WTC11 (cell line): Measurements from ENCODE around the gene WDR49. TPM values are rescaled to one million over a fixed set of nuclear protein-coding genes. Genes with fewer than 3 reads are reported as not detected.

ENCODE experiments used
- ATAC-seq: fragments of 200-7000 bp; cut with Tn5 transposase; 2 replicates; pipeline ENCODE4 v1.10.0; 2021; ENCODE audit warnings: mild to moderate bottlenecking, moderate library complexity
- CTCF ChIA-PET: fragments of 300-600 bp; sonication (Branson Sonifier 250); formaldehyde crosslinking; loops from one replicate; lab custom pipeline; 2021; ENCODE audit warnings: antibody characterized with exemption; lab: Charles Lee
- POLR2A ChIA-PET: fragments of 350-600 bp; sonication (Branson Sonifier 250); formaldehyde crosslinking; loops from one replicate; lab custom pipeline; 2021; ENCODE audit warnings: antibody characterized with exemption; lab: Charles Lee
- DNase-seq: peaks from one replicate; pipeline ENCODE4 v3.0.0; 2021; ENCODE audit warnings: low spot score
- H3K27ac Mint-ChIP-seq: 2 replicates; pipeline ENCODE4 v1.8.0; 2021; ENCODE audit warnings: mixed read lengths
- H3K27me3 Mint-ChIP-seq: 2 replicates; pipeline ENCODE4 v1.8.0; 2021; ENCODE audit warnings: low read depth, mild to moderate bottlenecking, moderate library complexity, mixed read lengths
- H3K36me3 Mint-ChIP-seq: 2 replicates; pipeline ENCODE4 v1.8.0; 2021; ENCODE audit warnings: mixed read lengths
- H3K4me1 Mint-ChIP-seq: 2 replicates; pipeline ENCODE4 v1.8.0; 2022; ENCODE audit warnings: mixed read lengths
- H3K4me3 Mint-ChIP-seq: 2 replicates; pipeline ENCODE4 v1.8.0; 2021; ENCODE audit warnings: mild to moderate bottlenecking, moderate library complexity, mixed read lengths
- H3K9me3 Mint-ChIP-seq: 2 replicates; pipeline ENCODE4 v1.8.0; 2021; ENCODE audit warnings: mixed read lengths
- CREM ChIP-seq: sonication (generic); formaldehyde crosslinking; IDR thresholded peaks from 2 replicates; pipeline ENCODE4 v1.8.1; 2022; ENCODE audit warnings: mild to moderate bottlenecking, missing genetic modification reagents, moderate library complexity
- MYBL2 ChIP-seq: sonication (generic); formaldehyde crosslinking; IDR thresholded peaks from 2 replicates; pipeline ENCODE4 v1.8.1; 2023; ENCODE audit warnings: mild to moderate bottlenecking, moderate library complexity, missing genetic modification reagents
- NR2C2 ChIP-seq: sonication (generic); formaldehyde crosslinking; IDR thresholded peaks from 2 replicates; pipeline ENCODE4 v1.8.0; 2022; ENCODE audit warnings: mild to moderate bottlenecking, missing genetic modification reagents
- OVOL2 ChIP-seq: fragments of 250-450 bp; sonication (Bioruptor Pico); IDR thresholded peaks from 2 replicates; pipeline ENCODE4 v1.9.0; 2021; ENCODE audit warnings: mild to moderate bottlenecking, borderline replicate concordance
- SP1 ChIP-seq: sonication (generic); formaldehyde crosslinking; conservative IDR thresholded peaks from 2 replicates; pipeline ENCODE4 v1.8.1; 2022; ENCODE audit warnings: missing genetic modification reagents
- TEAD1 ChIP-seq: sonication (generic); formaldehyde crosslinking; IDR thresholded peaks from 2 replicates; pipeline ENCODE4 v1.8.0; 2022; ENCODE audit warnings: mild to moderate bottlenecking, missing genetic modification reagents
- TEAD4 ChIP-seq: sonication (generic); formaldehyde crosslinking; IDR thresholded peaks from 2 replicates; pipeline ENCODE4 v1.8.0; 2022; ENCODE audit warnings: mild to moderate bottlenecking, missing genetic modification reagents
- ZNF425 ChIP-seq: fragments of 250-450 bp; sonication (Bioruptor Pico); conservative IDR thresholded peaks from 2 replicates; pipeline ENCODE4 v1.9.0; 2021; ENCODE audit warnings: mild to moderate bottlenecking
- ZNF671 ChIP-seq: fragments of 250-450 bp; sonication (Bioruptor Pico); IDR thresholded peaks from 2 replicates; pipeline ENCODE4 v1.8.0; 2021; ENCODE audit warnings: mild to moderate bottlenecking
- total RNA-seq: library from RNA; stranded (reverse); gene quantifications from 3 replicates; pipeline ENCODE4 v1.2.3, GENCODE V29; 2021
- TF ChIP-seq, protein P1 (sequence below): fragments of 250-450 bp; sonication (Bioruptor Pico); IDR thresholded peaks from 2 replicates; pipeline ENCODE4 v1.9.0; 2021; ENCODE audit warnings: mild to moderate bottlenecking
- TF ChIP-seq, protein P2 (sequence below): sonication (generic); formaldehyde crosslinking; IDR thresholded peaks from 2 replicates; pipeline ENCODE4 v1.8.0; 2023; ENCODE audit warnings: missing genetic modification reagents, mild to moderate bottlenecking, borderline replicate concordance
- TF ChIP-seq, protein P3 (sequence below): fragments of 200-600 bp; IDR thresholded peaks from 2 replicates; pipeline ENCODE4 v1.8.0; 2022; ENCODE audit warnings: antibody characterized with exemption
- TF ChIP-seq, protein P4 (sequence below): sonication (generic); formaldehyde crosslinking; IDR thresholded peaks from 2 replicates; pipeline ENCODE4 v1.8.0; 2022; ENCODE audit warnings: mild to moderate bottlenecking, missing genetic modification reagents
- TF ChIP-seq, protein P5 (sequence below): fragments of 250-450 bp; sonication (Bioruptor Pico); IDR thresholded peaks from 2 replicates; pipeline ENCODE4 v1.9.0; 2021; ENCODE audit warnings: mild to moderate bottlenecking

The WDR49 gene
- total RNA-seq, 1 experiment from 2014 or later = 0.92 TPM

- POLR2A ChIA-PET = no interaction called here
- peaks cover 51% of the 10 kb centered on the region for H3K9me3 Mint-ChIP-seq
- H3K4me1 Mint-ChIP-seq = peaks cover 7% of the 10 kb centered on the region; the same call in 1 of the 2 replicates
- no peak for ATAC-seq
- H3K27me3 Mint-ChIP-seq = no peaks in the 10 kb centered on the region
- H3K36me3 Mint-ChIP-seq = peaks cover 60% of the 10 kb centered on the region
- TF ChIP-seq CREM (CRISPR knock-in tag) (no peak), NR2C2 (CRISPR knock-in tag) (no peak), TEAD4 (CRISPR knock-in tag) (no peak), ZNF425 (no peak), MYBL2 (CRISPR knock-in tag) (no peak), OVOL2 (CRISPR knock-in tag) (no peak), SP1 (CRISPR knock-in tag) (no peak), TEAD1 (CRISPR knock-in tag) (no peak), ZNF671 (no peak)
- TF ChIP-seq, protein P1, sequence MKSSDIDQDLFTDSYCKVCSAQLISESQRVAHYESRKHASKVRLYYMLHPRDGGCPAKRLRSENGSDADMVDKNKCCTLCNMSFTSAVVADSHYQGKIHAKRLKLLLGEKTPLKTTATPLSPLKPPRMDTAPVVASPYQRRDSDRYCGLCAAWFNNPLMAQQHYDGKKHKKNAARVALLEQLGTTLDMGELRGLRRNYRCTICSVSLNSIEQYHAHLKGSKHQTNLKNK (CRISPR knock-in tag) = no peak
- TF ChIP-seq, protein P2, sequence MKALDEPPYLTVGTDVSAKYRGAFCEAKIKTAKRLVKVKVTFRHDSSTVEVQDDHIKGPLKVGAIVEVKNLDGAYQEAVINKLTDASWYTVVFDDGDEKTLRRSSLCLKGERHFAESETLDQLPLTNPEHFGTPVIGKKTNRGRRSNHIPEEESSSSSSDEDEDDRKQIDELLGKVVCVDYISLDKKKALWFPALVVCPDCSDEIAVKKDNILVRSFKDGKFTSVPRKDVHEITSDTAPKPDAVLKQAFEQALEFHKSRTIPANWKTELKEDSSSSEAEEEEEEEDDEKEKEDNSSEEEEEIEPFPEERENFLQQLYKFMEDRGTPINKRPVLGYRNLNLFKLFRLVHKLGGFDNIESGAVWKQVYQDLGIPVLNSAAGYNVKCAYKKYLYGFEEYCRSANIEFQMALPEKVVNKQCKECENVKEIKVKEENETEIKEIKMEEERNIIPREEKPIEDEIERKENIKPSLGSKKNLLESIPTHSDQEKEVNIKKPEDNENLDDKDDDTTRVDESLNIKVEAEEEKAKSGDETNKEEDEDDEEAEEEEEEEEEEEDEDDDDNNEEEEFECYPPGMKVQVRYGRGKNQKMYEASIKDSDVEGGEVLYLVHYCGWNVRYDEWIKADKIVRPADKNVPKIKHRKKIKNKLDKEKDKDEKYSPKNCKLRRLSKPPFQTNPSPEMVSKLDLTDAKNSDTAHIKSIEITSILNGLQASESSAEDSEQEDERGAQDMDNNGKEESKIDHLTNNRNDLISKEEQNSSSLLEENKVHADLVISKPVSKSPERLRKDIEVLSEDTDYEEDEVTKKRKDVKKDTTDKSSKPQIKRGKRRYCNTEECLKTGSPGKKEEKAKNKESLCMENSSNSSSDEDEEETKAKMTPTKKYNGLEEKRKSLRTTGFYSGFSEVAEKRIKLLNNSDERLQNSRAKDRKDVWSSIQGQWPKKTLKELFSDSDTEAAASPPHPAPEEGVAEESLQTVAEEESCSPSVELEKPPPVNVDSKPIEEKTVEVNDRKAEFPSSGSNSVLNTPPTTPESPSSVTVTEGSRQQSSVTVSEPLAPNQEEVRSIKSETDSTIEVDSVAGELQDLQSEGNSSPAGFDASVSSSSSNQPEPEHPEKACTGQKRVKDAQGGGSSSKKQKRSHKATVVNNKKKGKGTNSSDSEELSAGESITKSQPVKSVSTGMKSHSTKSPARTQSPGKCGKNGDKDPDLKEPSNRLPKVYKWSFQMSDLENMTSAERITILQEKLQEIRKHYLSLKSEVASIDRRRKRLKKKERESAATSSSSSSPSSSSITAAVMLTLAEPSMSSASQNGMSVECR = no peak
- TF ChIP-seq, protein P3, sequence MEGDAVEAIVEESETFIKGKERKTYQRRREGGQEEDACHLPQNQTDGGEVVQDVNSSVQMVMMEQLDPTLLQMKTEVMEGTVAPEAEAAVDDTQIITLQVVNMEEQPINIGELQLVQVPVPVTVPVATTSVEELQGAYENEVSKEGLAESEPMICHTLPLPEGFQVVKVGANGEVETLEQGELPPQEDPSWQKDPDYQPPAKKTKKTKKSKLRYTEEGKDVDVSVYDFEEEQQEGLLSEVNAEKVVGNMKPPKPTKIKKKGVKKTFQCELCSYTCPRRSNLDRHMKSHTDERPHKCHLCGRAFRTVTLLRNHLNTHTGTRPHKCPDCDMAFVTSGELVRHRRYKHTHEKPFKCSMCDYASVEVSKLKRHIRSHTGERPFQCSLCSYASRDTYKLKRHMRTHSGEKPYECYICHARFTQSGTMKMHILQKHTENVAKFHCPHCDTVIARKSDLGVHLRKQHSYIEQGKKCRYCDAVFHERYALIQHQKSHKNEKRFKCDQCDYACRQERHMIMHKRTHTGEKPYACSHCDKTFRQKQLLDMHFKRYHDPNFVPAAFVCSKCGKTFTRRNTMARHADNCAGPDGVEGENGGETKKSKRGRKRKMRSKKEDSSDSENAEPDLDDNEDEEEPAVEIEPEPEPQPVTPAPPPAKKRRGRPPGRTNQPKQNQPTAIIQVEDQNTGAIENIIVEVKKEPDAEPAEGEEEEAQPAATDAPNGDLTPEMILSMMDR = no peak
- TF ChIP-seq, protein P4, sequence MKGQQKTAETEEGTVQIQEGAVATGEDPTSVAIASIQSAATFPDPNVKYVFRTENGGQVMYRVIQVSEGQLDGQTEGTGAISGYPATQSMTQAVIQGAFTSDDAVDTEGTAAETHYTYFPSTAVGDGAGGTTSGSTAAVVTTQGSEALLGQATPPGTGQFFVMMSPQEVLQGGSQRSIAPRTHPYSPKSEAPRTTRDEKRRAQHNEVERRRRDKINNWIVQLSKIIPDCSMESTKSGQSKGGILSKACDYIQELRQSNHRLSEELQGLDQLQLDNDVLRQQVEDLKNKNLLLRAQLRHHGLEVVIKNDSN (CRISPR knock-in tag) = no peak
- TF ChIP-seq, protein P5, sequence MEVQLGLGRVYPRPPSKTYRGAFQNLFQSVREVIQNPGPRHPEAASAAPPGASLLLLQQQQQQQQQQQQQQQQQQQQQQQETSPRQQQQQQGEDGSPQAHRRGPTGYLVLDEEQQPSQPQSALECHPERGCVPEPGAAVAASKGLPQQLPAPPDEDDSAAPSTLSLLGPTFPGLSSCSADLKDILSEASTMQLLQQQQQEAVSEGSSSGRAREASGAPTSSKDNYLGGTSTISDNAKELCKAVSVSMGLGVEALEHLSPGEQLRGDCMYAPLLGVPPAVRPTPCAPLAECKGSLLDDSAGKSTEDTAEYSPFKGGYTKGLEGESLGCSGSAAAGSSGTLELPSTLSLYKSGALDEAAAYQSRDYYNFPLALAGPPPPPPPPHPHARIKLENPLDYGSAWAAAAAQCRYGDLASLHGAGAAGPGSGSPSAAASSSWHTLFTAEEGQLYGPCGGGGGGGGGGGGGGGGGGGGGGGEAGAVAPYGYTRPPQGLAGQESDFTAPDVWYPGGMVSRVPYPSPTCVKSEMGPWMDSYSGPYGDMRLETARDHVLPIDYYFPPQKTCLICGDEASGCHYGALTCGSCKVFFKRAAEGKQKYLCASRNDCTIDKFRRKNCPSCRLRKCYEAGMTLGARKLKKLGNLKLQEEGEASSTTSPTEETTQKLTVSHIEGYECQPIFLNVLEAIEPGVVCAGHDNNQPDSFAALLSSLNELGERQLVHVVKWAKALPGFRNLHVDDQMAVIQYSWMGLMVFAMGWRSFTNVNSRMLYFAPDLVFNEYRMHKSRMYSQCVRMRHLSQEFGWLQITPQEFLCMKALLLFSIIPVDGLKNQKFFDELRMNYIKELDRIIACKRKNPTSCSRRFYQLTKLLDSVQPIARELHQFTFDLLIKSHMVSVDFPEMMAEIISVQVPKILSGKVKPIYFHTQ (CRISPR knock-in tag) = no peak
- H3K4me3 Mint-ChIP-seq = no peak overlapping the region
- no peak for DNase-seq
- CTCF ChIA-PET = interaction anchor here (1.7 kb wide), 1 partner anchor 9 kb away, joined by 4 read pairs; no protein-coding TSS in a partner anchor
- H3K27ac Mint-ChIP-seq = no peak overlapping the region
Measured at GRCh38 chr3:167675848-167676247, 22.1 kb upstream of the WDR49 start.
